Muscle layer of colon (tissue), 2 donors: ENCODE results near the gene SLC16A5.
"Not testable (repeated sequence)": the region's sequence is repeated elsewhere in the genome, so short reads cannot be mapped to it uniquely, and the experiment has no call there.

ENCODE experiments used
- H3K27ac ChIP-seq: one replicate; pipeline ENCODE4 v1.7.0; 2013; ENCODE audit warnings: low read depth, mild to moderate bottlenecking, low read length, moderate library complexity
- H3K27me3 ChIP-seq, 2 donors: one replicate each; pipeline ENCODE4 v1.7.0; 2013; ENCODE audit warnings: low read length in 2 of 2, mild to moderate bottlenecking in 2 of 2; ENCODE audit not compliant: insufficient read depth in 2 of 2, control insufficient read depth in 1 of 2
- H3K36me3 ChIP-seq: one replicate; pipeline ENCODE4 v1.7.0; 2013; ENCODE audit warnings: mild to moderate bottlenecking, low read length; ENCODE audit not compliant: insufficient read depth
- H3K4me1 ChIP-seq: one replicate; pipeline ENCODE4 v1.7.0; 2013; ENCODE audit warnings: mild to moderate bottlenecking, low read length; ENCODE audit not compliant: insufficient read depth
- H3K4me3 ChIP-seq, 2 donors: one replicate each; pipeline ENCODE4 v1.7.0; 2013; ENCODE audit warnings: low read length in 2 of 2, low read depth in 1 of 2, mild to moderate bottlenecking in 1 of 2, moderate library complexity in 1 of 2
- H3K9ac ChIP-seq: one replicate; pipeline ENCODE4 v1.7.0; 2013; ENCODE audit warnings: low read length
- H3K9me3 ChIP-seq: one replicate; pipeline ENCODE4 v1.7.0; 2013; ENCODE audit warnings: mild to moderate bottlenecking, low read length
- donor health status: abdominal sarcoma.
- donor health status: Adenocarcinoma of cecum.

The SLC16A5 gene

DNA sequence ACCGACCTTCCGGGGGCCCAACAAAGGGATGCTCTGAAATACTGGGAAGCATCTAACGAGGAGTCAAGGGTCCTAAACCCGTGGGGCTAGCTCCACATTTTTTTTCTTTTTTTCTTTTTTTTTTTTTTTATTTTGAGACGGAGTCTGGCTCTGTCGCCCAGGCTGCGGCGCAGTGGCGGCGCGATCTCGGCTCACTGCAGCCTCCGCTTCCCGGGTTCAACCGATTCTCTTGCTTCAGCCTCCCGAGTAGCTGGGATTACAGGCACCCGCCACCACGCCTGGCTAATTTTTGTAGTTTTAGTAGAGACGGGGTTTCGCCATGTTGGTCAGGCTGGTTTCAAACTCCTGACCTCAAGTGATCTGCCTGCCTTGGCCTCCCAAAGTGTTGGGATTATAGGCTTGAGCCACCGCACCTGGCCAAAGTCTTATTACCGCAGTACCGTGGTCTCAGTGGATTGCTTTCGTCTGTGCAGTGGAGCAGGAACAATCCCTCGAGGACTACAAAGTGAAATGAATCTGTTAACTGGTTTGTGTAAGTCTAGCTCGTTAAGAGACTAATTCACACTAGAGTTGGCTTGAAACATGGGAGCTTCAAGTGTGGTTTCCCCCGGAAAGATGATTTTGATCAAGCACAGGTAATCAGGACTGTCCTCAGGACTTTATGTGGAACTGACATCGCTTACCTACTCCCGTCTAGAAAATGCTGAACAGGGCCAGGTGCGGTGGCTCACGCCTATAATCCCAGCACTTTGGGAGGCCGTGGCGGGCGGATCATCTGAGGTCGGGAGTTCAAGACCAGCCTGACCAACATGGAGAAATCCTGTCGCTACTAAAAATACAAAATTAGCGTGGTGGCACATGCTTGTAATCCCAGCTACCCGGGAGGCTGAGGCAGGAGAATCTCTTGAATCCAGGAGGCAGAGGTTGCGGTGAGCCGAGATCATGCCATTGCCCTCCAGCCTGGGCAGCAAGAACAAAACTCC lies 44.6 kb downstream of the SLC16A5 start:
- not testable (repeated sequence) for H3K9ac ChIP-seq, H3K36me3 ChIP-seq, H3K9me3 ChIP-seq, H3K4me1 ChIP-seq, H3K27me3 ChIP-seq
- Histone ChIP-seq H3K4me3 (peak overlapping the region; percentile 73 to 96), H3K27ac (peak overlapping the region; percentile 96)

GRCh38 chr17:75133001-75133400 lies 45.2 kb downstream of the SLC16A5 start:
- Histone ChIP-seq H3K27ac (no peak overlapping the region), H3K27me3 (no peaks in the 10 kb centered on the region), H3K36me3 (no peaks in the 10 kb centered on the region), H3K9me3 (no peaks in the 10 kb centered on the region), H3K4me3 (no peak overlapping the region), H3K9ac (no peak overlapping the region), H3K4me1 (peaks cover 8% of the 10 kb centered on the region)

DNA sequence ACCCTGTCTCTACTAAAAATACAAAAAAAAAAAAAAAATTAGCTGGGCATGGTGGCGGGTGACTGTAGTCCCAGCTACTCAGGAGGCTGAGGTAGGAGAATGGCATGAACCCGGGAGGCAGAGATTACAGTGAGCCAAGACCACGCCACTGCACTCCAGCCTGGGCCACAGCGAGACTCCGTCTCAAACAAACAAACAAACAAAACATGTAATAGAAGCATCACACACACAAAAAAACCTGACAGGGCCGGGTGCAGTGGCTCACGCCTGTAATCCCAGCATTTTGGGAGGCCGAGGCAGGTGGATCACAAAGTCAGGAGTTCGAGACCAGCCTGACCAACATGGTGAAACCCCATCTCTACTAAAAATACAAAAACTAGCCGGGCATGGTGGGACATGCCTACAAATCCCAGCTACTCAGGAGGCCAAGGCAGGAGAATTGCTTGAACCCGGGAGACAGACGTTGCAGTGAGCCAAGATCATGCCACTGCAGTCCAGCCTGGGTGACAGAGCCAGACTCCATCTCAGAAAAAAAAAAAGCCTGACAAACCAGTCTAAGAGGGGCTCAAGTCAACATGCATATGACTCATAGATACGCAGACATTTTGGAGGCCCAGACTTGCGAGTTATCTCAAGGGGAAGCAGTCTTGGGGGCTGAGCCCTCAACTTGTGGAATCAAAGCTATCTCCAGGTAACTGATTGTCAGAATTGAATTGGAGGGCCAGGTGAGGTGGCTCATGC lies 46.0 kb downstream of the SLC16A5 start:
- not testable (repeated sequence) for H3K27ac ChIP-seq, H3K9me3 ChIP-seq, H3K4me1 ChIP-seq, H3K9ac ChIP-seq, H3K4me3 ChIP-seq, H3K27me3 ChIP-seq, H3K36me3 ChIP-seq

DNA sequence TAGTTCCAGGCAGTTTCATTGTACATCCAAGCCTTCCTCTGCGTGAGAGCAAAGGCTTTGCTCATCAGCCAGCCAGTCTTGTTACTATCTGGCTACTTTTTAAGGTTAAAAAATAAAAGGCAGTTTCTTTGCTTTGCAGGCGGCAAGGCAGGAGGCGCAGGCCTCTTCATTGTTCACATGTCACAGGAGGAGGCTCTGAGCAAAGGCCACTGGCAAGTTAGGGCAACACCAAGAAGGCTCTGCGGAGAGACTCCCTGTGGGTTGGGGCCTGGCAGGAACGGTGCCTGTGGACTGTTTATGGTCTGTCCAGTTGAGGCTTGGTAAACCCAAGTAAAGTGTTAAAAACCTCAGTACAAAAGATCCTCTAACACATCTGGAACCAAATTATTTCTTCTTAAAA lies 47.7 kb downstream of the SLC16A5 start:
- Histone ChIP-seq H3K4me1 (peaks cover 5% of the 10 kb centered on the region), H3K36me3 (peaks cover 4% of the 10 kb centered on the region), H3K9ac (no peak overlapping the region), H3K27ac (no peak overlapping the region), H3K27me3 (no peaks in the 10 kb centered on the region), H3K9me3 (no peaks in the 10 kb centered on the region), H3K4me3 (no peak overlapping the region)

DNA sequence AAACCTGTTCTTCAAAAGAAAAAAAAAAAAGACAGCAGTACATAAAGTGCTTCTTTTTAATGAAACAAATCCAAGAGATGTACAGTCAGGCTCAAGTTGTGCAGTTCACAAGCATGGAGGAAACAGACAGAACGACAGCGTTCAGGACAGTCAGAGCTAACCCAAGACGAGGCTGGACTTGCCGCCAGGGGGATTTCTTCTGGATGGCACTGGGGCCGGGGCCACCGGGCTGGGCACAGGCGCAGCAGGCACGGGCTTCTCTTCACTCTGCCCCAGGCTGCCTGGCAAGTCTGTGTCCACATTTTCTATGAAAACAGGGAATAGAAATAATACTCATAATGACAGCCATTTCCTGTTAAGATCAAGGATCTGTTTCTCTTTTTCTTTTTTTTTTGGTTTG lies 48.2 kb downstream of the SLC16A5 start:
- Histone ChIP-seq H3K4me1 (no peaks in the 10 kb centered on the region), H3K27ac (no peak overlapping the region)

DNA sequence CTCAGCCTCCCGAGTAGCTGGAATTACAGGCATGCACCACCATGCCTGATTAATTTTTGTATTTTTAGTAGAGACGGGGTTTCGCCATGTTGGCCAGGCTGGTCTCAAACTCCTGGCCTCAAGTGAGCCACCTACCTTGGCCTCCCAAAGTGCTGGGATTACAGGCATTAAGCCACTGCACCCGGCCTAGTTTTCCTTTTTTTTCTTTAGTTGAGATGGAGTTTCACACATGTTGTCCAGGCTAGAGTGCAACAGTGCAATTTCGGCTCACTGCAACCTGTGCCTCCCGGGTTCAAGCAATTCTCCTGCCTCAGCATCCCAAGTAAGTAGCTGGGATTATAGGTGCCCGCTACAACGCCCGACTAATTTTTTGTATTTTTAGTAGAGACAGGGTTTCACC lies 50.0 kb downstream of the SLC16A5 start:
- H3K27ac ChIP-seq, H3K4me3 ChIP-seq, H3K4me1 ChIP-seq, H3K36me3 ChIP-seq, H3K9ac ChIP-seq, H3K27me3 ChIP-seq, H3K9me3 ChIP-seq: not testable (repeated sequence)

More for the DNA sequence above, 48.2 kb downstream of the SLC16A5 start:
- no peaks in the 10 kb centered on the region for H3K9me3 ChIP-seq
- H3K9ac ChIP-seq: no peak overlapping the region
- H3K36me3 ChIP-seq: peaks cover 4% of the 10 kb centered on the region
- no peak overlapping the region for H3K4me3 ChIP-seq
- H3K27me3 ChIP-seq: no peaks in the 10 kb centered on the region

- no peaks in the 10 kb centered on the region for H3K27me3 ChIP-seq
- no peak overlapping the region for H3K9ac ChIP-seq
- peaks cover 4% of the 10 kb centered on the region for H3K36me3 ChIP-seq
- no peak overlapping the region for H3K4me3 ChIP-seq
- H3K9me3 ChIP-seq: no peaks in the 10 kb centered on the region
- no peaks in the 10 kb centered on the region for H3K4me1 ChIP-seq
- H3K27ac ChIP-seq: no peak overlapping the region
These were observed 50.8 kb downstream of the SLC16A5 start for GRCh38 chr17:75138519-75138918.

DNA sequence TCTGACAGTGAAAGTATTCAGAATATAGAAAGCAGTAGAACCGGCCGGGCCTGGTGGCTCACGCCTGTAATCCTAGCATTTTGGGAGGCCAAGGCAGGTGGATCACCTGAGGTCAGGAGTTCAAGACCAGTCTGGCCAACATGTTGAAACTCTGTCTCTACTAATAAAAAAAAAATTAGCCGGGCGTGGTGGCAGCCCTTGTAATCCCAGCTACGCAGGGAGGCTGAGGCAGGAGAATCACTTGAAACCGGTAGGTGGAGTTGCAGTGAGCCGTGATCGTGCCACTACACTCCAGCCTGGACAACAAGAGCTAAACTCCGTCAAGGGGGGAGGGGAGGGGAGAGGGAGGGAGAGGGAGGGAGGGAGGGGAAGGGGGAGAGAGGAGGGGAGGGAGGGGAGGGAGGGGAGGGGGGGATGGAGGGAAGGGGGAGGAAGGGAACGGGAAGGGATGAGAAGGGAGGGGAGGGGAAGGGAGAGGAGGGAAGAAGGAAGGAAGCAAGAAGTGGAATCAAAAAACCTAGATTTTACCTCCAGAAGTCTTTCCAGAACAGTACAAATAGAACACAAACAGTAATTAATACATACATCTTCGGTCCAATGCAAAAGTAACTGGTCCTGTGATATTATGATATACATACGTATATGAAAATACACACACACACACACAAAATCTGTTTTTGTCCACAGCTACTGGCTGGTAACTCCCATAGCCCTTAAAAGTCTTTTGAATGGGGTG lies 54.6 kb downstream of the SLC16A5 start:
- no peaks in the 10 kb centered on the region for H3K4me1 ChIP-seq
- H3K9me3 ChIP-seq: no peaks in the 10 kb centered on the region
- peaks cover 12% of the 10 kb centered on the region for H3K36me3 ChIP-seq
- H3K9ac ChIP-seq: no peak overlapping the region
- H3K27ac ChIP-seq: no peak overlapping the region
- H3K27me3 ChIP-seq: no peaks in the 10 kb centered on the region
- no peak overlapping the region for H3K4me3 ChIP-seq

DNA sequence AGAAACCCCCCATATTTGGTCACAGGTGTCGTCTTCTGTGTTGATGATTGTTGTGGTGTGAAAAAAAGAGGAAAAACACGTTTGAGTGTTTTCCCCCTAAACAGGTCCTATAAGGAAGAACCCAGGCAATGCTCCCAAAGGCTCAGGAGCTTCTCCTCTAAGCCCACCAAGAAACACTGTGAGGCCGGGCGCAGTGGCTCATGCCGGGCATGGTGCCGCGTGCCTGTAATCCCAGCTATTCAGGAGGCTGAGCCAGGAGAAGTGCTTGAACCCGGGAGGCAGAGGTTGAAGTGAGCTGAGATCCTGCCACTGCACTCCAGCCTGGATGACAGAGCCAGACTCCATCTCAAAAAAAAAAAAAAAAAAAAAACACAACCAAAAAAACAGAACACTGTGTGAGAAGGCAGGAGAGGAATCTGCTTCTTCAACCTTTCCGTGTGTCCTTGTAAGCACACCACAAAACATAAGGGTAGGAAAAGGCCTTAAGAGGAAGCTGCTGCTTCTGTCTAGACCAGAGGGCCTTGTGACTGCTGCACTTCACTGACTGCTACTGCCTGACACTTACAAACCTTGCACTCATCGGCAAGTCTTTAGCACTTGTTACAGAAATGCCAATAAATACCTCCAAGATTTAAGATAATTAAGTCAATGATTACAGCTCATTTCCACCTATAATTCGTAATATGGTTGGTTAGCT lies 57.2 kb downstream of the SLC16A5 start:
- no peaks in the 10 kb centered on the region for H3K9me3 ChIP-seq
- no peaks in the 10 kb centered on the region for H3K27me3 ChIP-seq
- H3K9ac ChIP-seq: no peak overlapping the region
- H3K4me3 ChIP-seq: no peak overlapping the region
- no peak overlapping the region for H3K27ac ChIP-seq
- H3K4me1 ChIP-seq: no peaks in the 10 kb centered on the region
- peaks cover 19% of the 10 kb centered on the region for H3K36me3 ChIP-seq

DNA sequence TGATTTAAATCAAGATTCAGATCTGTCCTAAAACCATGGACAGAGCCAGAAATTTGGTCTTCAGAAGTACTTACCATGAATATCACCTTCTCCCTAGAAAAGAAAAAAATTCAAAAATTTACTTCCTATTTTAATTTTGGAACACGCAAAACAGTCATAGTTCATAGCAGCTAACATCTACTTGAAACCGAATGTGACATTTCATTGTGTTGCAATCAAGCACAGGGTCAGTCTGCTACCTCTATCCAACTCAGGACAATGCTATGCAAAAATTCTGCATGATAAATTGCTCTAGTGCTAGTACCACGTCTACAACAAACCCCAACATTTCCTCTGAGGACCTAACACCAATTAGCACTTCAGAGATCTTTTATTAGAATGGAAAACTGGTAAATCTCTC lies 58.8 kb downstream of the SLC16A5 start:
- H3K36me3 ChIP-seq: peaks cover 15% of the 10 kb centered on the region
- H3K27ac ChIP-seq: no peak overlapping the region
- H3K9ac ChIP-seq: no peak overlapping the region
- no peaks in the 10 kb centered on the region for H3K4me1 ChIP-seq
- H3K4me3 ChIP-seq: no peak overlapping the region
- no peaks in the 10 kb centered on the region for H3K9me3 ChIP-seq
- H3K27me3 ChIP-seq: no peaks in the 10 kb centered on the region
